ENCODE data around the gene CCDC18. TPM values are rescaled to one million over a fixed set of nuclear protein-coding genes. Genes with fewer than 3 reads are reported as not detected.
"Not testable (repeated sequence)": the region's sequence is repeated elsewhere in the genome, so short reads cannot be mapped to it uniquely, and the experiment has no call there.

CCDC18 gene
- total and polyA plus RNA-seq, 2 donors from 2014 or later, result 1.2 to 3.9 TPM

DNA sequence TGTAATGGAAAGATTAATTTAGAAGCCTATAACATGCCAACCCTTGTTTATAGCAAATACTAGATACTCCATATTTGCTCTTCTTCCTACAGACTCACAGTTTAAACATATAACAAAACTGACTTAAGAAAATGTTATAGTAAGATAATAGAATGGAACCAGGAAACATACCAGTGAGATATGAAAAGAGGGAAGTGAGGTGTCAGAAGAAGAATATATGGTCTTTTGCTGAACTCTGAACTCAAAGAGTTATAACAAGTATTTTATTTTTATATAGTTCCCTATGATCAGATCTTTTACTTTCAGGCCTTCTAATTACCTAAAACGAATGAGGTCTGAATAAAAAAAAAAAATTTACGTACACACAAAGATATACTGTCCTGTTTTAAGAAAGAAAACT lies 21.2 kb upstream of the CCDC18 start:
- Histone ChIP-seq H3K36me3 (ENCODE audit: control insufficient read depth in 2 of 3, insufficient read depth in 3 of 3, low read length in 3 of 3) (peaks cover 0 to 6% (median 3%) of the 10 kb centered on the region in 3 donors), H3K27ac (ENCODE audit: low read depth in 2 of 2, low read length in 2 of 2) (no peak overlapping the region), H3K27me3 (ENCODE audit: control insufficient read depth, insufficient read depth, low read length) (no peaks in the 10 kb centered on the region), H3K9ac (ENCODE audit: low read length in 3 of 3) (no peak overlapping the region), H3K4me1 (ENCODE audit: control insufficient read depth in 2 of 3, insufficient read depth in 2 of 3, low read depth in 1 of 3, low read length in 3 of 3) (no peaks in the 10 kb centered on the region), H3K4me3 (ENCODE audit: low read length in 3 of 3) (no peak overlapping the region), H3K9me3 (ENCODE audit: control insufficient read depth in 2 of 3, insufficient read depth in 1 of 3, low read length in 3 of 3) (no peaks in the 10 kb centered on the region)
- TF ChIP-seq, protein P1, sequence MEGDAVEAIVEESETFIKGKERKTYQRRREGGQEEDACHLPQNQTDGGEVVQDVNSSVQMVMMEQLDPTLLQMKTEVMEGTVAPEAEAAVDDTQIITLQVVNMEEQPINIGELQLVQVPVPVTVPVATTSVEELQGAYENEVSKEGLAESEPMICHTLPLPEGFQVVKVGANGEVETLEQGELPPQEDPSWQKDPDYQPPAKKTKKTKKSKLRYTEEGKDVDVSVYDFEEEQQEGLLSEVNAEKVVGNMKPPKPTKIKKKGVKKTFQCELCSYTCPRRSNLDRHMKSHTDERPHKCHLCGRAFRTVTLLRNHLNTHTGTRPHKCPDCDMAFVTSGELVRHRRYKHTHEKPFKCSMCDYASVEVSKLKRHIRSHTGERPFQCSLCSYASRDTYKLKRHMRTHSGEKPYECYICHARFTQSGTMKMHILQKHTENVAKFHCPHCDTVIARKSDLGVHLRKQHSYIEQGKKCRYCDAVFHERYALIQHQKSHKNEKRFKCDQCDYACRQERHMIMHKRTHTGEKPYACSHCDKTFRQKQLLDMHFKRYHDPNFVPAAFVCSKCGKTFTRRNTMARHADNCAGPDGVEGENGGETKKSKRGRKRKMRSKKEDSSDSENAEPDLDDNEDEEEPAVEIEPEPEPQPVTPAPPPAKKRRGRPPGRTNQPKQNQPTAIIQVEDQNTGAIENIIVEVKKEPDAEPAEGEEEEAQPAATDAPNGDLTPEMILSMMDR (IDR thresholded peaks at IDR 0.05; ENCODE audit: borderline replicate concordance, extremely low read depth, insufficient read depth), result no peak
- FAIRE-seq (no peak), DNase-seq (no peak)
- intact Hi-C loops (cut with DNase I), result no loop called here

DNA sequence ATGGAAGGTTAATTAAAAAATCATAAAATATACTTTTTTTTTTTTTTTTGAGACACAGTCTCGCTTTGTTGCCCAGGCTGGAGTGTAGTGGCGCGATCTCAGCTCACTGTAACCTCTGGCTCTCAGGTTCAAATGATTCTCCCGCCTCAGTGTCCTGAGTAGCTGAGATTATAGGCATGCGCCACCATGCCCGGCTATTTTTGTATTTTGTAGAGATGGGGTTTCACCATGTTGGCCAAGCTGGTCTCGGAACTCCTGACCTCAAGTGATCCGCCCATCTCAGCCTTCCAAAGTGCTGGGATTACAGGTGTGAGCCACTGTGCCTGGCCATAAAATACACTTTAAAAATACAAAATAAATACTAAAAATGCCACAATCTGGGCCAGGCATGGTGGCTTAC lies 17.2 kb upstream of the CCDC18 start:
- H3K36me3 ChIP-seq (ENCODE audit: control insufficient read depth in 2 of 3, insufficient read depth in 3 of 3, low read length in 3 of 3); FAIRE-seq; H3K9ac ChIP-seq (ENCODE audit: low read length in 3 of 3); H3K4me1 ChIP-seq (ENCODE audit: control insufficient read depth in 2 of 3, insufficient read depth in 2 of 3, low read depth in 1 of 3, low read length in 3 of 3); intact Hi-C loops (cut with DNase I); H3K4me3 ChIP-seq (ENCODE audit: low read length in 3 of 3); DNase-seq; H3K27ac ChIP-seq (ENCODE audit: low read depth in 2 of 2, low read length in 2 of 2); H3K27me3 ChIP-seq (ENCODE audit: control insufficient read depth, insufficient read depth, low read length); H3K9me3 ChIP-seq (ENCODE audit: control insufficient read depth in 2 of 3, insufficient read depth in 1 of 3, low read length in 3 of 3): not testable (repeated sequence)

DNA sequence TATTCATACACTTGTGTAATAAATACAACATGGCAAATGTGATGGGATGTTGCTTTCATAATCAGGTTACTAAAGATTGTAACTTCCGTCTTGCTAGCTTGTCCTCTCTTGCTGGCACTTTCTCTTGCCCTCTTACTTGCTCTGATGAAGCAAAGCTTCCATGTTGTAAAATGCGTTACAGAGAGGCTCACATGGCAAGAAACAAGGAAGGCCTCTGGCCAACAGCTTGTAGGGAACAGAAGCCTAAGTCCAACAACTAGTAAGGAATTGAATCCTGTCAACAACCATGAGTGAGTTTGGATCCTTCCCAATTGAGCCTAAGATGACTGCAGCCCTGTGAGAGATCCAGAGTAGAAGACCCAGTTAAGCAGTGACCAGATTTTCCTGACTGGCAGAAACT lies 15.7 kb upstream of the CCDC18 start:
- FAIRE-seq (no peak), DNase-seq (no peak)
- H3K9me3 ChIP-seq (ENCODE audit: control insufficient read depth in 2 of 3, insufficient read depth in 1 of 3, low read length in 3 of 3), result no peaks in the 10 kb centered on the region
- no peak overlapping the region for H3K27ac ChIP-seq (ENCODE audit: low read depth in 2 of 2, low read length in 2 of 2)
- no peaks in the 10 kb centered on the region for H3K36me3 ChIP-seq (ENCODE audit: control insufficient read depth in 2 of 3, insufficient read depth in 3 of 3, low read length in 3 of 3)
- no peaks in the 10 kb centered on the region for H3K4me1 ChIP-seq (ENCODE audit: control insufficient read depth in 2 of 3, insufficient read depth in 2 of 3, low read depth in 1 of 3, low read length in 3 of 3)
- H3K4me3 ChIP-seq (ENCODE audit: low read length in 3 of 3), result no peak overlapping the region
- TF ChIP-seq, protein P1 (IDR thresholded peaks at IDR 0.05; ENCODE audit: borderline replicate concordance, extremely low read depth, insufficient read depth), result no peak
- no peak overlapping the region for H3K9ac ChIP-seq (ENCODE audit: low read length in 3 of 3)
- H3K27me3 ChIP-seq (ENCODE audit: control insufficient read depth, insufficient read depth, low read length), result no peaks in the 10 kb centered on the region
- intact Hi-C loops (cut with DNase I), result no loop called here

DNA sequence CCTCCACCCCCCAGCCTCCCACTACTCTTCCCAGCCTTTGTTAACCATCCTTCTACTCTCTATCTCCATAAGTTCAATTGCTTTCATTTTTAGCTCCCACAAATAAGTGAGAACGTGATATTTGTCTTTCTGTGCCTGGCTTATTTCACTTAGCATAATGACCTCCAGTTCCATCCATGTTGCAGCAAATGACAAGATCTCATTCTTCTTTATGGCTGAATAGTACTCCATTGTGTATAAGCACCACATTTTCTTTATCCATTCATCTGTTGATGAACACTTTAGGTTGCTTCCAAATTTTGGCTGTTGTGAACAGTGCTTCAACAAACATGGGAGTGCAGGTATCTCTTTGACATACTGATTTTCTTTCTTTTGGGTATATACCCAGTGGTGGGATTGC lies 14.6 kb upstream of the CCDC18 start:
- peak overlapping the region in 1 of 3 donors; percentile 1 for H3K4me3 ChIP-seq (ENCODE audit: low read length in 3 of 3)
- DNase-seq; H3K9ac ChIP-seq (ENCODE audit: low read length in 3 of 3); FAIRE-seq; intact Hi-C loops (cut with DNase I); H3K4me1 ChIP-seq (ENCODE audit: control insufficient read depth in 2 of 3, insufficient read depth in 2 of 3, low read depth in 1 of 3, low read length in 3 of 3); H3K36me3 ChIP-seq (ENCODE audit: control insufficient read depth in 2 of 3, insufficient read depth in 3 of 3, low read length in 3 of 3); H3K27me3 ChIP-seq (ENCODE audit: control insufficient read depth, insufficient read depth, low read length); H3K27ac ChIP-seq (ENCODE audit: low read depth in 2 of 2, low read length in 2 of 2); H3K9me3 ChIP-seq (ENCODE audit: control insufficient read depth in 2 of 3, insufficient read depth in 1 of 3, low read length in 3 of 3): not testable (repeated sequence)

DNA sequence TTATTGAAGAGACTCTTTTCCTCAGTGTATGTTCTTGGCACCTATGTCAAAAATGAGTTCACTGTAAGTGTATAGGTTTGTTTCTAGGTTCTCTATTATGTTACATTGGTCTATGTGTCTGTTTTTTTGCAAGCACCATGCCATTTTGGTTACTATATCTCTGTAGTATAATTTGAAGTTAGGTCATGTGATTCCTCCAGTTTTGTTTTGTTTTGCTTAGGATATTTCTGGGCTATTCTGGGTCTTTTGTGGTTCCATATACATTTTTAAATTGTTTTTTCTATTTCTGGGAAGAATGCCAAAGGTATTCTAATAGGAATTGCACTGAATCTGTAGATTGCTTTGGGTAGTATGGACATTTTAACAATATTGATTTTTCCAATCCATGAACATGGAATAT lies 13.5 kb upstream of the CCDC18 start:
- FAIRE-seq (no peak), DNase-seq (no peak)
- intact Hi-C loops (cut with DNase I), result no loop called here
- Histone ChIP-seq H3K4me1 (ENCODE audit: control insufficient read depth in 2 of 3, insufficient read depth in 2 of 3, low read depth in 1 of 3, low read length in 3 of 3) (no peaks in the 10 kb centered on the region), H3K27me3 (ENCODE audit: control insufficient read depth, insufficient read depth, low read length) (no peaks in the 10 kb centered on the region), H3K36me3 (ENCODE audit: control insufficient read depth in 2 of 3, insufficient read depth in 3 of 3, low read length in 3 of 3) (no peaks in the 10 kb centered on the region), H3K27ac (ENCODE audit: low read depth in 2 of 2, low read length in 2 of 2) (no peak overlapping the region), H3K4me3 (ENCODE audit: low read length in 3 of 3) (no peak overlapping the region), H3K9ac (ENCODE audit: low read length in 3 of 3) (no peak overlapping the region), H3K9me3 (ENCODE audit: control insufficient read depth in 2 of 3, insufficient read depth in 1 of 3, low read length in 3 of 3) (no peaks in the 10 kb centered on the region)
- TF ChIP-seq, protein P1 (IDR thresholded peaks at IDR 0.05; ENCODE audit: borderline replicate concordance, extremely low read depth, insufficient read depth), result no peak

DNA sequence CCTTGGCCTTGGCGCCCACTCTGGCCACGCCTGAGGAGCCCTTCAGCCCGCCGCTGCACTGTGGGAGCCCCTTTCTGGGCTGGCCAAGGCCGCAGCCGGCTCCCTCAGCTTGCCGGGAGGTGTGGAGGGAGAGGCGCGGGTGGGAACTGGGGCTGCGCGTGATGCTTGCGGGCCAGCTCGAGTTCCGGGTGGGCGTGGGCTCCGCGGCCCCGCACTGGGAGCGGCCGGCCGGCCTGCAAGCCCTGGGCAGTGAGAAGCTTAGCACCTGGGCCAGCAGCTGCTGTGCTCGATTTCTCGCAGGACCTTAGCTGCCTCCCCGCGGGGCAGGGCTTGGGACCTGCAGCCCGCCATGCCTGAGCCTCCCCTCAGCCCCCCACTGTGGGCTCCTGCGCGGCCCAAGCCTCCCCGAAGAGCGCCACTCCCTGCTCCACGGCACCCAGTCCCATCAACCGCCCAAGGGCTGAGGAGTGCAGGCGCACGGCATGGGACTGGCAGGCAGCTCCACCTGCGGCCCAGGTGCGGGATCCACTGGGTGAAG lies 10.3 kb upstream of the CCDC18 start:
- H3K9me3 ChIP-seq (ENCODE audit: control insufficient read depth in 2 of 3, insufficient read depth in 1 of 3, low read length in 3 of 3); H3K4me3 ChIP-seq (ENCODE audit: low read length in 3 of 3); H3K27me3 ChIP-seq (ENCODE audit: control insufficient read depth, insufficient read depth, low read length); intact Hi-C loops (cut with DNase I); H3K9ac ChIP-seq (ENCODE audit: low read length in 3 of 3); FAIRE-seq; H3K36me3 ChIP-seq (ENCODE audit: control insufficient read depth in 2 of 3, insufficient read depth in 3 of 3, low read length in 3 of 3); H3K27ac ChIP-seq (ENCODE audit: low read depth in 2 of 2, low read length in 2 of 2); H3K4me1 ChIP-seq (ENCODE audit: control insufficient read depth in 2 of 3, insufficient read depth in 2 of 3, low read depth in 1 of 3, low read length in 3 of 3): not testable (repeated sequence)
- peak in 1 of 5 donors; percentile 65 for DNase-seq
